RWPE1 (cell line): Measurements from ENCODE around the gene CAMKK2.

Experiments
- CTCF ChIA-PET: fragments of 350-600 bp; sonication (Branson Sonifier 250); formaldehyde crosslinking; extraction: SDS; loops from one replicate; lab custom pipeline; 2021; lab: Yijun Ruan, JAX
- POLR2A ChIA-PET: fragments of 400-600 bp; formaldehyde crosslinking; extraction: SDS; loops from one replicate; lab custom pipeline; 2020; ENCODE audit warnings: antibody characterized with exemption; ENCODE audit not compliant: low non-redundant PET; lab: Yijun Ruan, JAX
- DNase-seq: peaks from one replicate; pipeline ENCODE4 v3.0.0; 2012; ENCODE audit warnings: low spot score
- H3K27ac ChIP-seq: fragments of 450-650 bp; 2 replicates; pipeline ENCODE4 v1.5.1; 2017
- TF ChIP-seq, protein P1 (sequence below): fragments of 450-650 bp; conservative IDR thresholded peaks from 2 replicates; pipeline ENCODE4 v1.5.1; 2017; ENCODE audit warnings: low read depth, mild to moderate bottlenecking

Gene CAMKK2

DNA sequence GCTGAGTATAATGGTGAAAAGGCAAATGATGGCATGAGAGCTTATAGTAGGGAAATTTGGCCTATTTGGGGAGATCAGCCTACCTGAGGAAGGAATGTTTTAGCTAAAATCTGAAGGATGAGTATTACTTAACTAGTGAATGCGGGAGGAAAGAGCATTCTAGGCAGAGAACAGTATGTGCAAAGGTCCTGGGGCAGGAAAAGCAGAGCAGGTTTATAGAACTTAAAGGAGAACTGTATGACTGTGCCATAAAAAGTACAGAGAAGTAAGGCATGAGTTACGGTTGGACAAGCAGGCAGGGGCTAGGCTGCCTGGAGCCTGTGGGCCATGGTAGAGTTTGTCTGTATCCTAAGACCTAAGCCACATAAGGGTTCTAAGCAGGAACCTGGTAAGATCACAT lies 108.3 kb downstream of the CAMKK2 start:
- H3K27ac ChIP-seq = no peak overlapping the region
- ChIA-PET CTCF (no interaction called here), POLR2A (no interaction called here)
- no peak for DNase-seq
- TF ChIP-seq, protein P1, sequence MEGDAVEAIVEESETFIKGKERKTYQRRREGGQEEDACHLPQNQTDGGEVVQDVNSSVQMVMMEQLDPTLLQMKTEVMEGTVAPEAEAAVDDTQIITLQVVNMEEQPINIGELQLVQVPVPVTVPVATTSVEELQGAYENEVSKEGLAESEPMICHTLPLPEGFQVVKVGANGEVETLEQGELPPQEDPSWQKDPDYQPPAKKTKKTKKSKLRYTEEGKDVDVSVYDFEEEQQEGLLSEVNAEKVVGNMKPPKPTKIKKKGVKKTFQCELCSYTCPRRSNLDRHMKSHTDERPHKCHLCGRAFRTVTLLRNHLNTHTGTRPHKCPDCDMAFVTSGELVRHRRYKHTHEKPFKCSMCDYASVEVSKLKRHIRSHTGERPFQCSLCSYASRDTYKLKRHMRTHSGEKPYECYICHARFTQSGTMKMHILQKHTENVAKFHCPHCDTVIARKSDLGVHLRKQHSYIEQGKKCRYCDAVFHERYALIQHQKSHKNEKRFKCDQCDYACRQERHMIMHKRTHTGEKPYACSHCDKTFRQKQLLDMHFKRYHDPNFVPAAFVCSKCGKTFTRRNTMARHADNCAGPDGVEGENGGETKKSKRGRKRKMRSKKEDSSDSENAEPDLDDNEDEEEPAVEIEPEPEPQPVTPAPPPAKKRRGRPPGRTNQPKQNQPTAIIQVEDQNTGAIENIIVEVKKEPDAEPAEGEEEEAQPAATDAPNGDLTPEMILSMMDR = no peak
